Prostate gland (tissue), 2 donors: Measurements from ENCODE around the gene CALML3. TPM values are rescaled to one million over a fixed set of nuclear protein-coding genes. Genes with fewer than 3 reads are reported as not detected.
A peak's percentile ranks its signal among the peaks of the same experiment; 100 is the strongest.
"Not testable (repeated sequence)": the region's sequence is repeated elsewhere in the genome, so short reads cannot be mapped to it uniquely, and the experiment has no call there.

Experiments used
- DNase-seq: peaks from one replicate; pipeline ENCODE4 v3.0.0-alpha.2; 2019; ENCODE audit warnings: low spot score
- H3K27ac ChIP-seq, 2 donors: fragments of 200-600 bp; sonication (generic); 2 replicates each; pipeline ENCODE4 v1.5.1; 2017 to 2019
- H3K27me3 ChIP-seq: fragments of 200-600 bp; sonication (generic); replicated peaks from 2 replicates; pipeline ENCODE4 v1.5.1; 2019; ENCODE audit not compliant: insufficient read depth
- H3K36me3 ChIP-seq, 2 donors: fragments of 200-600 bp; sonication (generic); 1 replicate in 1 of 2; 2 replicates in 1 of 2; pipeline versions ENCODE4 v1.5.1 to v1.8.1; 2017 to 2019
- H3K4me1 ChIP-seq: fragments of 200-600 bp; sonication (generic); replicated peaks from 2 replicates; pipeline ENCODE4 v1.5.1; 2019
- H3K4me3 ChIP-seq, 2 donors: fragments of 200-600 bp; sonication (generic); 2 replicates each; pipeline ENCODE4 v1.5.1; 2017 to 2019
- H3K9me3 ChIP-seq: fragments of 200-600 bp; sonication (generic); 2 replicates; pipeline ENCODE4 v1.5.1; 2017
- CTCF ChIP-seq, 4 experiments: fragments of 200-600 bp in 2 of 4; fragments of 450-650 bp in 2 of 4; sonication (generic) in 2 of 4; IDR thresholded peaks; 1 replicate in 3 of 4; 2 replicates in 1 of 4; pipeline ENCODE4 v1.5.1; 2016 to 2019; ENCODE audit warnings: antibody characterized with exemption in 4 of 4, mild to moderate bottlenecking in 2 of 4, moderate library complexity in 2 of 4
- POLR2A ChIP-seq: fragments of 450-650 bp; IDR thresholded peaks from one replicate; pipeline ENCODE4 v1.6.1; 2016; ENCODE audit warnings: antibody characterized with exemption, mild to moderate bottlenecking
- POLR2AphosphoS5 ChIP-seq: sonication (generic); formaldehyde crosslinking; IDR thresholded peaks from one replicate; pipeline ENCODE4 v1.6.1; 2017; ENCODE audit warnings: antibody characterized with exemption
- WGBS: methylation state at CpG from one replicate; pipeline ENCODE4 v1.1.5; 2018; 5-methylcytosine and 5-hydroxymethylcytosine counted together
- intact Hi-C: fragments of 100-400 bp; cut with DNase I; formaldehyde crosslinking; loops from one replicate; pipeline ENCODE4 v1.14.2; 2022
- total RNA-seq, 2 donors: library from RNA; depleted of rRNA; stranded (reverse); fragments of >200 nt; gene quantifications; one replicate each; pipeline ENCODE4 v1.1.0, GENCODE V29; 2016

CALML3 gene
- total RNA-seq, 2 donors from 2014 or later, result 1.6 to 8.0 TPM

GRCh38 chr10:5557040-5557721 lies 32.4 kb downstream of the CALML3 start:
- no peaks in the 10 kb centered on the region for H3K27me3 ChIP-seq
- 83% methylated on average over 19 of the region's 19 CpGs for WGBS
- no peaks in the 10 kb centered on the region for H3K36me3 ChIP-seq
- no peak for DNase-seq
- H3K27ac ChIP-seq, result peak overlapping the region; percentile 9 to 25
- TF ChIP-seq CTCF (IDR thresholded peaks at IDR 0.05) (no peak), POLR2AphosphoS5 (no peak), POLR2A (no peak)
- no peaks in the 10 kb centered on the region for H3K9me3 ChIP-seq
- H3K4me1 ChIP-seq, result peaks cover 19% of the 10 kb centered on the region
- intact Hi-C loops, result loop anchor here (5.0 to 10.0 kb wide), 2 partner anchors 58 to 110 kb away; no protein-coding TSS in a partner anchor
- H3K4me3 ChIP-seq, result no peak overlapping the region

GRCh38 chr10:5557799-5558771 lies 33.3 kb downstream of the CALML3 start:
- H3K4me1 ChIP-seq, result peaks cover 16% of the 10 kb centered on the region

GRCh38 chr10:5559022-5559421 lies 34.3 kb downstream of the CALML3 start:
- H3K27ac ChIP-seq, H3K36me3 ChIP-seq, H3K27me3 ChIP-seq, H3K9me3 ChIP-seq, DNase-seq, H3K4me3 ChIP-seq: not testable (repeated sequence)
- WGBS, result 83% methylated on average over 9 of the region's 9 CpGs
- H3K4me1 ChIP-seq, result peaks cover 11% of the 10 kb centered on the region
- intact Hi-C loops, result loop anchor here (5.0 to 10.0 kb wide), 2 partner anchors 56 to 112 kb away; no protein-coding TSS in a partner anchor

More at GRCh38 chr10:5557799-5558771, 33.3 kb downstream of the CALML3 start:
- DNase-seq, result no peak
- intact Hi-C loops, result loop anchor here (5.0 to 10.0 kb wide), 2 partner anchors 57 to 111 kb away; no protein-coding TSS in a partner anchor
- H3K27me3 ChIP-seq, result no peaks in the 10 kb centered on the region
- H3K27ac ChIP-seq, result no peak overlapping the region
- TF ChIP-seq POLR2A, result no peak
- TF ChIP-seq CTCF (IDR thresholded peaks at IDR 0.05), result no peak
- no peak for TF ChIP-seq POLR2AphosphoS5
- no peaks in the 10 kb centered on the region for H3K9me3 ChIP-seq
- WGBS, result 93% methylated on average over 31 of the region's 31 CpGs
- no peak overlapping the region for H3K4me3 ChIP-seq
- no peaks in the 10 kb centered on the region for H3K36me3 ChIP-seq

- DNase-seq, result no peak
- intact Hi-C loops, result loop anchor here (5.0 to 10.0 kb wide), 2 partner anchors 55 to 112 kb away; no protein-coding TSS in a partner anchor
- WGBS, result 35% methylated on average over 9 of the region's 9 CpGs
- Histone ChIP-seq H3K9me3 (no peaks in the 10 kb centered on the region), H3K4me1 (peaks cover 8% of the 10 kb centered on the region), H3K27ac (no peak overlapping the region), H3K4me3 (no peak overlapping the region), H3K27me3 (no peaks in the 10 kb centered on the region), H3K36me3 (no peaks in the 10 kb centered on the region)
- TF ChIP-seq CTCF (IDR thresholded peaks at IDR 0.05) (no peak), POLR2A (no peak), POLR2AphosphoS5 (no peak)
These were observed 34.9 kb downstream of the CALML3 start for GRCh38 chr10:5559642-5560141.

- H3K27me3 ChIP-seq, result no peaks in the 10 kb centered on the region
- WGBS, result 89% methylated on average over 10 of the region's 10 CpGs
- no peaks in the 10 kb centered on the region for H3K9me3 ChIP-seq
- TF ChIP-seq POLR2A, result no peak
- no peak for TF ChIP-seq CTCF (IDR thresholded peaks at IDR 0.05)
- TF ChIP-seq POLR2AphosphoS5, result no peak
- no peak overlapping the region for H3K4me3 ChIP-seq
- peaks cover 3% of the 10 kb centered on the region for H3K4me1 ChIP-seq
- DNase-seq, result no peak
- no peak overlapping the region for H3K27ac ChIP-seq
- H3K36me3 ChIP-seq, result no peaks in the 10 kb centered on the region
- intact Hi-C loops, result no loop called here
These were observed 35.5 kb downstream of the CALML3 start for GRCh38 chr10:5560142-5560816.
